Natural killer cell (primary cell): ENCODE measurements around the gene KLK11. TPM values are rescaled to one million over a fixed set of nuclear protein-coding genes. Genes with fewer than 3 reads are reported as not detected.

Experiments used
- ATAC-seq, 3 donors: fragments of 150-1000 bp in 2 of 3; fragments of 200-7000 bp in 1 of 3; cut with Tn5 transposase; 1 replicate in 1 of 3; 2 replicates in 2 of 3; pipeline ENCODE4 v1.10.0; 2021; ENCODE audit warnings: mild to moderate bottlenecking in 2 of 3, moderate library complexity in 2 of 3
- DNase-seq, 2 donors: peaks; one replicate each; pipeline versions ENCODE4 v3.0.0 to v3.0.0-alpha.2; 2013 to 2021; ENCODE audit warnings: mixed read lengths in 1 of 2
- H3K27ac ChIP-seq: one replicate; pipeline ENCODE4 v1.5.1; 2013; ENCODE audit warnings: mild to moderate bottlenecking, low read length
- H3K27me3 ChIP-seq: one replicate; pipeline ENCODE4 v1.6.1; 2013; ENCODE audit warnings: low read length; ENCODE audit not compliant: control insufficient read depth, insufficient read depth
- H3K36me3 ChIP-seq: one replicate; pipeline ENCODE4 v1.6.1; 2013; ENCODE audit warnings: low read length; ENCODE audit not compliant: control insufficient read depth, insufficient read depth
- H3K4me1 ChIP-seq: one replicate; pipeline ENCODE4 v1.6.1; 2013; ENCODE audit warnings: low read length; ENCODE audit not compliant: control insufficient read depth, insufficient read depth
- H3K4me3 ChIP-seq: one replicate; pipeline ENCODE4 v1.5.1; 2013; ENCODE audit warnings: low read length
- H3K9me3 ChIP-seq: one replicate; pipeline ENCODE4 v1.6.1; 2013; ENCODE audit warnings: low read length; ENCODE audit not compliant: control insufficient read depth, insufficient read depth
- H3K27ac Mint-ChIP-seq, 2 donors: one replicate each; pipeline ENCODE4 v1.8.0; 2022; ENCODE audit warnings: mild to moderate bottlenecking in 2 of 2, mixed read lengths in 2 of 2, moderate library complexity in 1 of 2
- H3K27me3 Mint-ChIP-seq, 2 donors: one replicate each; pipeline ENCODE4 v1.8.0; 2022; ENCODE audit warnings: low read depth in 2 of 2, mixed read lengths in 2 of 2
- H3K36me3 Mint-ChIP-seq: one replicate; pipeline ENCODE4 v1.8.0; 2022; ENCODE audit warnings: mixed read lengths
- H3K4me1 Mint-ChIP-seq, 2 donors: one replicate each; pipeline ENCODE4 v1.8.0; 2022; ENCODE audit warnings: mixed read lengths in 2 of 2
- H3K4me3 Mint-ChIP-seq: one replicate; pipeline ENCODE4 v1.8.0; 2022; ENCODE audit warnings: mild to moderate bottlenecking, moderate library complexity, mixed read lengths
- H3K9me3 Mint-ChIP-seq, 2 donors: one replicate each; pipeline ENCODE4 v1.8.0; 2022; ENCODE audit warnings: mixed read lengths in 2 of 2
- CTCF ChIP-seq: fragments of 200-600 bp; IDR thresholded peaks from one replicate; pipeline ENCODE4 v1.8.0; 2022; ENCODE audit warnings: antibody characterized with exemption
- WGBS: methylation state at CpG from one replicate; pipeline ENCODE4 v1.1.7; 2013; ENCODE audit warnings: missing lambda C conversion rate; ENCODE audit not compliant: insufficient coverage; 5-methylcytosine and 5-hydroxymethylcytosine counted together
- intact Hi-C: fragments of 100-400 bp; cut with micrococcal nuclease; formaldehyde crosslinking; loops from one replicate; pipeline ENCODE4 v1.14.2; 2022
- total RNA-seq, 4 donors: library from RNA; stranded (reverse); fragments of 120-200 nt in 1 of 4; gene quantifications; one replicate each; pipeline versions ENCODE4 v1.2.3 to v1.2.4, GENCODE V29; 2013 to 2022

Gene KLK11
- total RNA-seq, 3 donors from 2014 or later (not counting 1 experiment from before 2014, with no cell fraction given) = not detected

DNA sequence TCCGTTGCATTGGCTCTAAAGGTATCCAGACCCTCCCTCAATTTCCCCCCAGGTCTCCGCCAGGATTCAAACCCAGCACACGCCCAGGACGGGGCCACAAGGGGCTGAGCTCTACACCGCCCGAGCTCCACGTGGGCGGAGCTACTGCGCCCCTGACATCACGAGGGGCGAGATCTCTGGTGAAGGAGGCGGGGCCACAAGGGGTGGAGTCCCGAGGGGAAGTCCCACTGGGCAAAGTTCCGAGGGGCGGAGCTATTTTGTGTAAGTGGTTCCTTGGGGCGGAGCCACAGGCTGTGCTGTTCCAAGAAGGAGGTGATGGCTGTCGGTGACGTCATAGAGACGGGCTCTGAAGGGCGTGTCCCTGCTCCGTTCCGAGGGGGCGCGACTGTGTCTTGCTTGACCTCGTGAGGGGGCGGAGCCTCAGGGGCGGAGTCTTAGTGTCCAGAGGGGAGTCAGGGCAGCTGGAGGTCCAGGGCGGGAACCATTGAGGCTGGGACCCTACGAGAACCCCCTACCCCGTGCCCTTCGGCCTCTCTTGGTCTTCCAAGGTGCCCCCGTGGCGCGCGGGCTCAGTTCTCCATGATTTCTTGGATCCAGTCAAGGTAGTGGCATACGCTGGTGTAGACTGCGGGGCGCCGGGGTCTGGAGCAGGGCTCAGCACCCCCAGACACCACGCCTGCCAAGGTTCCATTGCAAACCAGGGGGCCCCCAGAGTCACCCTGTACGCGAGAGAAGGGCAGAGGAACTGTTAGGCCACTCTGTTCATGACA lies 23.7 kb downstream of the KLK11 start:
- Histone ChIP-seq H3K27me3 (peaks cover 5% of the 10 kb centered on the region), H3K4me3 (no peak overlapping the region), H3K36me3 (no peaks in the 10 kb centered on the region), H3K9me3 (no peaks in the 10 kb centered on the region), H3K4me1 (no peaks in the 10 kb centered on the region), H3K27ac (no peak overlapping the region)
- peak overlapping the region in 1 of 2 donors; percentile 33 for H3K27ac Mint-ChIP-seq
- DNase-seq = no peak
- 74% methylated on average over 42 of the region's 42 CpGs for WGBS
- H3K4me1 Mint-ChIP-seq = peaks cover 0 to 6% of the 10 kb centered on the region in 2 donors
- peaks cover 44 to 45% of the 10 kb centered on the region in 2 donors for H3K27me3 Mint-ChIP-seq
- TF ChIP-seq CTCF = no peak
- no peaks in the 10 kb centered on the region for H3K9me3 Mint-ChIP-seq
- intact Hi-C loops = no loop called here
- H3K4me3 Mint-ChIP-seq = no peak overlapping the region
- H3K36me3 Mint-ChIP-seq = no peaks in the 10 kb centered on the region
- peak; percentile 17 to 81 (median 77) for ATAC-seq

GRCh38 chr19:51002089-51002532 lies 24.3 kb downstream of the KLK11 start:
- Mint-ChIP-seq H3K27ac (peak overlapping the region in 1 of 2 donors; percentile 33), H3K27me3 (peaks cover 40 to 45% of the 10 kb centered on the region in 2 donors)

DNA sequence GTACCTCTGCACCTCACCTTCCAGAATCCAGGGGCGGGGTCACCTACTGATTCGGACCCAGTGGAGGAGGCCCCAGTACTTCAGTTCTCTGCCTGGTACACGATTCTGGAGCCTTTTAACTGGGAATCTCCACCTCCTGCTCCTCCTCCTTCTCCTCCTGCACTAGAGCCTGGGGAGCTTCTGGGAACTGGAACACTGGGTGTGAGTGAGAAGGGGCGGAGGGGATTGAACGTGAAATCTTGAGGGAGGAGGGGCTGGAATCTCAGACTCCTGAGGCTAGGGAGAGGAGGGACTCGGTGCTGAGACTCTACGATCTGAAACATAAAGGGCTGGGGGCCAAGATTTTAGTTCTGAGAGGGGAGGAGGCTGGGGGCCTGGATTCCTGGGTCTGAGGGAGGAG lies 24.9 kb downstream of the KLK11 start, which contains the start of gene KLK8:
TSS of gene KLK8 (minus strand) at position 90 of the 400 bp plus-strand sequence. CDS start 437 bp downstream, outside the sequence.
- WGBS = 54% methylated on average over 7 of the region's 7 CpGs
- Mint-ChIP-seq H3K36me3 (no peaks in the 10 kb centered on the region), H3K27ac (peak within 1 kb of the TSS in 1 of 2 donors; percentile 33), H3K4me1 (peaks cover 0 to 6% of the 10 kb centered on the region in 2 donors), H3K27me3 (peaks cover 39 to 45% of the 10 kb centered on the region in 2 donors), H3K9me3 (no peaks in the 10 kb centered on the region), H3K4me3 (no peak within 1 kb of the TSS)
- no peak within 1 kb of the TSS for H3K4me3 ChIP-seq
- H3K36me3 ChIP-seq = no peaks in the 10 kb centered on the region
- no peaks in the 10 kb centered on the region for H3K9me3 ChIP-seq
- H3K27me3 ChIP-seq = peaks cover 5% of the 10 kb centered on the region
- no peaks in the 10 kb centered on the region for H3K4me1 ChIP-seq
- no peak for ATAC-seq
- no peak within 1 kb of the TSS for H3K27ac ChIP-seq
- TF ChIP-seq CTCF = no peak
- intact Hi-C loops = no loop called here
- no peak for DNase-seq

More at GRCh38 chr19:51002089-51002532, 24.3 kb downstream of the KLK11 start:
- intact Hi-C loops = no loop called here
- TF ChIP-seq CTCF = no peak
- ATAC-seq = no peak
- no peak overlapping the region for H3K27ac ChIP-seq
- peaks cover 5% of the 10 kb centered on the region for H3K27me3 ChIP-seq
- H3K4me1 ChIP-seq = no peaks in the 10 kb centered on the region
- DNase-seq = no peak
- no peaks in the 10 kb centered on the region for H3K9me3 ChIP-seq
- no peak overlapping the region for H3K4me3 Mint-ChIP-seq
- peaks cover 0 to 6% of the 10 kb centered on the region in 2 donors for H3K4me1 Mint-ChIP-seq
- no peaks in the 10 kb centered on the region for H3K9me3 Mint-ChIP-seq
- no peaks in the 10 kb centered on the region for H3K36me3 ChIP-seq
- no peak overlapping the region for H3K4me3 ChIP-seq
- WGBS = 66% methylated on average over 12 of the region's 12 CpGs
- H3K36me3 Mint-ChIP-seq = no peaks in the 10 kb centered on the region
